GM21526 (cell line): ENCODE results near the gene PRDX2.
"Not testable (repeated sequence)": the region's sequence is repeated elsewhere in the genome, so short reads cannot be mapped to it uniquely, and the experiment has no call there.

ENCODE experiments used
- ATAC-seq: cut with Tn5 transposase; IDR thresholded peaks from one replicate; pipeline ENCODE4 v1.9.1; 2021; ENCODE audit warnings: moderate library complexity; ENCODE audit not compliant: unreplicated experiment, low FRiP score

PRDX2 gene

DNA sequence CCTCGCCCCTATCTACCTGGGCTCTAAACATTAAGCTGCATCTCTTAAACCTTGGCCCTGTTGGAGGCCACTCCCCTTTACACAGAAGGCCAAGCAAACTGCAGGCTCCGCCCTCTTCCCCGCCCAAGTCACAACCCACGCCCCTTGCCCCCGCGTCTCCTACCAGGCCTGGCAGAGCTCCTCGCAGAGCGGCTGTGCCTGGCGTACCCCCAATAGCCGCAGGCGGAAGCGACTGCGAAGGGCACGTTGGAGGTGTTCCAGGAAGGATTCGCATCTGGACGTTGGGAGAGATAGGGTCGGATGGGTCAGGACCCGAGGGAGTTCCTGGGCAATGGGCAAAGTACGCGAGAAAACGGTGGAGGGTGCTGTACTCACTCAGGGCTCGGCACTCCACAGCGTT is 26.9 kb upstream of the PRDX2 start:
- ATAC-seq = no peak

- no peak for ATAC-seq
Observed at GRCh38 chr19:12825254-12826131, 23.9 kb upstream of the PRDX2 start.

GRCh38 chr19:12821761-12822160 is 20.2 kb upstream of the PRDX2 start:
- no peak for ATAC-seq

DNA sequence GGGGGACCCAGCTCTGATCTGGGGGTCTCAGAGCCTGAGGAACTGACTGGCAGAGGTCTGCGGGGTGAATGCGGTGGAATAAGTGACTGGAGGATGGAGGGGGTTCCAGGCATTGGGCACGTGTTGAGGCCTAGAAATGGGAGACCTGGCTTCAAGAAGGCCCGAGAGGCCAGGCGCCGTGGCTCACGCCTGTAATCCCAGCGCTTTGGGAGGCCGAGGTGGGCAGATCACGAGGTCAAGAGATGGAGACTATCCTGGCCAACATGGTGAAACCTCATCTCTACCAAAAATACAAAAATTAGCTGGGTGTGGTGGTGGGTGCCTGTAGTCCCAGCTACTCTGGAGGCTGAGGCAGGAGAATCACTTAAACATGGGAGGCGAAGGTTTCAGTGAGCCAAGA is 16.2 kb upstream of the PRDX2 start:
- ATAC-seq = not testable (repeated sequence)

DNA sequence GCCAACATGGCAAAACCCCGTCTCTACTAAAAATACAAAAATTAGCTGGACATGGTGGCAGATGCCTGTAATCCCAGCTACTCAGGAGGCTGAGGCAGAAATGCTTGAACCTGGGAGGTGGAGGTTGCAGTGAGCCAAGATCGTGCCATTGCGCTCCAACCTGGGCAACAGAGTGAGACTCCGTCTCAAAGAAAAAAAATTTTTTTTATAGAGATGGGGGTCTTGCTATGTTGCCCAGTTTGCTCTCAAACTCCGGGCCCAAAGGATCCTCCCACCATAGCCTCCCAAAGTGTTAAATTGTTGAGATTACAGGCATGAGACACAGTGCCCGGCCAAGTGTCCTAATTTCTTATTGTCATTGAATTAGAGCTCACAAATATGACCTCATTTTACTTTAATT is 15.6 kb upstream of the PRDX2 start:
- not testable (repeated sequence) for ATAC-seq

- no peak for ATAC-seq
Observed at GRCh38 chr19:12815088-12815487, 13.5 kb upstream of the PRDX2 start.

DNA sequence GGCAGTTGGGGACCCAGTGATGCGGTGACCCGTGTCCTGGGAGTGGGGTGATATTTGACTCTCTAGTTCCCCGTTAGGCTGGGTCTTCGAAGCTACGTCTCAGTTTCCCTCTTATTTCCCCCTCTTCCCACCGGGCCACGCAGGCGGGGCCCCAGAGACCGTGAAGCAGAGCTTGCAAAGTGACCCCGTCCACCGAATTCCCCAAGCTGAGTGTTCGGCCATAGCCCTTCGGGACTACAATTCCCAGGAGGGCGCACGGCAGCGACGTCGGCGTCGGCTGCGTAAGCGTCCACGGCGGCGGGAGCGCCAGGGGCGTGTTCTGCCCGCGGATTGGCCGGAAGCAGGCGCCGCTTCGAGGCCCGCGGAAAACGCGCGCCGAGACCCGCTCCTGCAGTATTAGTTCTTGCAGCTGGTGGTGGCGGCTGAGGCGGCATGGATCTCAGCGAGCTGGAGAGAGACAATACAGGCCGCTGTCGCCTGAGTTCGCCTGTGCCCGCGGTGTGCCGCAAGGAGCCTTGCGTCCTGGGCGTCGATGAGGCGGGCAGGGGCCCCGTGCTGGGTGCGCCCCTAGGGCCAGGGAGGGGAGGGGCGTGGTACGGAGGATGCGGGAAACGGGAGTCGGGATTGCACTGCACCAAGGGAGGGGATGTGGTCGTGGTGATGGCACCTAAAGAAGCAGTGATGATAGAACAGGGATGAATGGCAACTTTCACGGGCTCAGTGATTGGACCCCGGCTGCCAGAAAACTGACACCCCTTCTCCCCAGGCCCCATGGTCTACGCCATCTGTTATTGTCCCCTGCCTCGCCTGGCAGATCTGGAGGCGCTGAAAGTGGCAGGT is 4.9 kb upstream of the PRDX2 start, which contains the start of gene RNASEH2A:
Gene RNASEH2A, plus strand, starts transcription at position 343 of the 840 bp plus-strand sequence. Its CDS starts 90 bp downstream, at position 433.
- no peak for ATAC-seq

DNA sequence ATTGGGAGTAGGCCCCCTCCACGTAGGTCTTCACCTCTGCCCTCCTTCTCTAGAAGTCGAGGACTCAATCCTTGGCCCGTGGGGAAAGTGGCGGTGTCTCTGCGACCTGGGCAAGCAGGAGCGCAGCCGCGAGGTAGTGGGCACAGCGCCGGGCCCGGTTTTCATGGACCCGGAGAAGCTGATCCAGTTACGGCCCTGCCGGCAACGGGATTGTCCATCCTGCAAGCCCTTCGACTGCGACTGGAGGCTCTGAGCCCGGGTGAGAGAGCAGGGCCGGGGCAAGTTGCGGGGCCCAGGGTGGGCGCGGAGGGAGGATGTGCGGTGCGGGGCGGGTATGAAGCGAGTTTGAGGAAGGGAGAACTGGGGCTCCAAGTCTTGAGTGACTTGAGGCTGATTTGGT is 2.5 kb upstream of the PRDX2 start:
- no peak for ATAC-seq

- ATAC-seq = no peak
Observed at GRCh38 chr19:12802267-12803106, 887 bp upstream of the PRDX2 start.

DNA sequence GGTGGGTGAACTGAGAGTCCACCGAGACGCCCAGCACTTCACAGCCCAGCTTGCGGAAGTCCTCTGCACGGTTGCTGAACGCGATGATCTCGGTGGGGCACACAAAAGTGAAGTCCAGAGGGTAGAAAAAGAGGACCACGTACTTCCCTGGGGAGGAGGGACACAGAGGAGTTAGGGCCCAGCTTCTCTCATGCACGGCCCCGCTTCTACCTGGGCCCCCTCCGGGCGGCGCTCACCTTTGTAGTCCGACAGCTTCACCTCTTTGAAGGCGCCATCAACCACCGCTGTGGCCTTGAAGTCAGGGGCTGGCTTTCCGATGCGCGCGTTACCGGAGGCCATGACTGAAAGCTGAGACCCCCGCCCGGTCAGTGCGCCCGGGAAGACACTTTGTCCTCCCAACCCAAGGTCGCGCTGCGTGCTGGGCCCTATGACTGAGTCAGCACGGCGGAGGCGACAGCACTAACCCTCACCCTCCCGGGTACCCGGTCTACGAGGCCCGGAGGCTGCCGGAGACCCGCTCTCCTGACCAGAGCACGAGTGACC is 606 bp downstream of the PRDX2 start:
- no peak for ATAC-seq

DNA sequence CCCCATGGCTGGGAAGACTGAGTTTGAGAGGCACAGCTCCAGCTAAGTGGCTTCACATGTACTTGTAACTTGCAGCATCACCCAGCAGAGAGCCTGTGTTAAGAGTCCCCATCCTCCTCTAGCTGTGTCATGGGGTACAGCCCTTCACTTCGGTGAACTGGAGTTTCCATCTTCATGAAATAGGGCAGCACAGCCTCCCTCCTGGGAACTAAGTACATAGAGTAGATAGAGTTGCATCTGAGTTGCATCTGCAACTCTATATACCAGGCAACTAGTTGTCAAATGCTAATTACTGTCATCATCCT is 1.2 kb downstream of the PRDX2 start:
- no peak for ATAC-seq

GRCh38 chr19:12799742-12800465 is 1.7 kb downstream of the PRDX2 start:
- no peak for ATAC-seq

DNA sequence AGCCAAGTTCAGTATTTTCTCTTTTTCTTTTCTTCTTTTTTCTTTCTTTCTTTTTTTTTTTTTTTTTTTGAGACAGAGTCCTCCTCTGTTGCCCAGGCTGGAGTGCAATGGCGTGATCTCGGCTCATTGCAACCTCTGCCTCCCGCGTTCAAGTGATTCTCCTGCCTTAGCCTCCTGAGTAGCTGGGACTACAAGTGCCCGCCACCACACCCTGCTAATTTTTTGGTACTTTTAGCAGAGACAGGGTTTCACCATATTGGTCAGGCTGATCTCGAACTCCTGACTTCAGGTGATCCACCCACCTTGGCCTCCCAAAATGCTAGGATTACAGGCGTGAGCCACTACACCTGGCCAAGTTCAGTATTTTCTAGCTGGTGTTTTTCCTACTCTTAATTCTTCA is 4.0 kb downstream of the PRDX2 start:
- not testable (repeated sequence) for ATAC-seq

- ATAC-seq = no peak
Observed at GRCh38 chr19:12797141-12797587, 4.4 kb downstream of the PRDX2 start.

- no peak for ATAC-seq
Observed at GRCh38 chr19:12796146-12797071, 5.2 kb downstream of the PRDX2 start.

GRCh38 chr19:12794971-12795381 is 6.6 kb downstream of the PRDX2 start:
- ATAC-seq = no peak

DNA sequence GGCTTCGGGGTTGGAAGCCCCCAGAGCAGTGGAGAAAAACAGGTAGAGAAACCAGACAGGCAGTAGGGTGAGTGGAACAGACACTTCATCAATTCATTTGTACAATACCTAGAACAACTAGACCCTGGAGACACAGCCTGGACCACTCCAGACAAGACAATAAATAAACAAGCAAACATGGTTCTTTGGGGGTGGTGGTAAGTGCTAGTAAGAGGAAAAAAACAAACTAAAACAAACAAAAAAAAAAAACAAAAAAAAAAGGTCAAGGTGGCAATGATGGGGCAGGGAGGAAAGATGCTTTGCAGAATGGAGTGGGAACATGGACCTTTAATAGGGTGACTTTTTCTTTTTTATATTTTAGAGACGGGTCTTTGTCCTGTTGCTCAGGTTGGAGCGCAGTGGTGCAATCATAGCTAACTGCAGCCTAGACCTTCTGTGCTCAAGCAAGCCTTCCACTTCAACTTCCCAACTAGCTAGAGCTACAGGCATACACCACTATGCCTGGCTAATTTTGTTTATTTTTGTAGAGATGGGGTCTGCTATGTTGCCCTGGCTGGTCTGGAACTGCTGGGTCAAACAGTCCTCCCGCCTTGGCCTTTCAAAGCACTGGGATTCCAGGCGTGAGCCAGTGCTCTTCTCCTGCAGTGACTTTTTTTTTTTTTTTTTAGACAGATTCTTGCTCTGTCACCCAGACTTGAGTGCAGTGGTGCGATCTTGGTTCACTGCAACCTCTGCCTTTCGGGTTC is 7.2 kb downstream of the PRDX2 start:
- no peak for ATAC-seq
